Kidney (tissue), 14 donors: ENCODE data around the gene LCN10. TPM values are rescaled to one million over a fixed set of nuclear protein-coding genes. Genes with fewer than 3 reads are reported as not detected.

Experiments used
- DNase-seq, 5 donors: peaks; one replicate each; pipeline ENCODE4 v3.0.0-alpha.2; 2013 to 2020
- FAIRE-seq: peaks from 2 replicates; lab custom pipeline; 2012; peaks lifted over from hg19 to GRCh38; lab: Jason Lieb, UNC
- H3K27ac ChIP-seq, 2 donors: one replicate each; pipeline ENCODE4 v1.7.0; 2013; ENCODE audit warnings: low read depth in 2 of 2, low read length in 2 of 2, inconsistent platforms in 1 of 2
- H3K27me3 ChIP-seq: one replicate; pipeline ENCODE4 v1.7.1; 2013; ENCODE audit warnings: low read length, inconsistent platforms; ENCODE audit not compliant: control insufficient read depth, insufficient read depth
- H3K36me3 ChIP-seq, 3 donors: one replicate each; pipeline versions ENCODE4 v1.7.0 to v1.7.1; 2013; ENCODE audit warnings: low read length in 3 of 3, control low read depth in 1 of 3, inconsistent platforms in 1 of 3; ENCODE audit not compliant: insufficient read depth in 3 of 3, control insufficient read depth in 2 of 3
- H3K4me1 ChIP-seq, 3 donors: one replicate each; pipeline versions ENCODE4 v1.7.0 to v1.7.1; 2013; ENCODE audit warnings: low read length in 3 of 3, inconsistent platforms in 1 of 3, low read depth in 1 of 3; ENCODE audit not compliant: control insufficient read depth in 2 of 3, insufficient read depth in 2 of 3
- H3K4me3 ChIP-seq, 3 donors: one replicate each; pipeline versions ENCODE4 v1.7.0 to v1.8.1; 2013; ENCODE audit warnings: low read length in 3 of 3, control low read depth in 1 of 3, inconsistent platforms in 1 of 3
- H3K9ac ChIP-seq, 3 donors: one replicate each; pipeline versions ENCODE4 v1.7.0 to v1.7.1; 2013; ENCODE audit warnings: low read length in 3 of 3, control low read depth in 1 of 3, inconsistent platforms in 1 of 3
- H3K9me3 ChIP-seq, 3 donors: one replicate each; pipeline versions ENCODE4 v1.7.0 to v1.7.1; 2013; ENCODE audit warnings: low read length in 3 of 3, control low read depth in 1 of 3, inconsistent platforms in 1 of 3; ENCODE audit not compliant: control insufficient read depth in 2 of 3, insufficient read depth in 1 of 3
- CTCF ChIP-seq: IDR thresholded peaks from 3 replicates; pipeline ENCODE4 v1.5.1; 2012; ENCODE audit warnings: mild to moderate bottlenecking, moderate library complexity, borderline replicate concordance; ENCODE audit not compliant: insufficient read depth; ENCODE audit errors: extremely low read depth
- intact Hi-C: fragments of 100-400 bp; cut with DNase I; formaldehyde crosslinking; loops from one replicate; pipeline ENCODE4 v1.11.1; 2022
- polyA plus RNA-seq: library from polyadenylated mRNA; stranded (reverse); fragments of 350-450 nt; fragmentation: Illumina TruSeq; extraction: RNeasy Lipid Tissue Mini Kit (QIAGEN cat#74804); gene quantifications from one replicate; pipeline ENCODE4 v1.2.3, GENCODE V29; 2014; ENCODE audit warnings: low read depth, low replicate concordance; ENCODE audit not compliant: insufficient read depth
- total RNA-seq: library from RNA; stranded (reverse); fragmentation: NEBNext Ultra II Directional; extraction: Animal tissue kit (Norgen Biotek cat#: 25700); gene quantifications from one replicate; pipeline ENCODE4 v1.2.1, GENCODE V29; 2021
- donor health status: control.
- donor health status: control.
- donor health status: control.
- donor health status: control.
- donor health status: control.
- donor health status: DM: yes; HTN: yes; CAD: no.
- donor health status: Normal renal cell carcinoma (clear cell type).

The LCN10 gene
- total and polyA plus RNA-seq, 2 donors from 2014 or later, result 3.9 to 8.4 TPM

- no peaks in the 10 kb centered on the region for H3K27me3 ChIP-seq
- FAIRE-seq (no peak), DNase-seq (no peak)
- H3K9me3 ChIP-seq, result no peaks in the 10 kb centered on the region
- H3K36me3 ChIP-seq, result no peaks in the 10 kb centered on the region
- peaks cover 0 to 24% (median 0%) of the 10 kb centered on the region in 3 donors for H3K4me1 ChIP-seq
- H3K9ac ChIP-seq, result no peak overlapping the region
- H3K27ac ChIP-seq, result no peak overlapping the region
- intact Hi-C loops, result no loop called here
- H3K4me3 ChIP-seq, result no peak overlapping the region
- TF ChIP-seq CTCF, result no peak
These were observed 32.2 kb downstream of the LCN10 start for GRCh38 chr9:136710543-136710942.

DNA sequence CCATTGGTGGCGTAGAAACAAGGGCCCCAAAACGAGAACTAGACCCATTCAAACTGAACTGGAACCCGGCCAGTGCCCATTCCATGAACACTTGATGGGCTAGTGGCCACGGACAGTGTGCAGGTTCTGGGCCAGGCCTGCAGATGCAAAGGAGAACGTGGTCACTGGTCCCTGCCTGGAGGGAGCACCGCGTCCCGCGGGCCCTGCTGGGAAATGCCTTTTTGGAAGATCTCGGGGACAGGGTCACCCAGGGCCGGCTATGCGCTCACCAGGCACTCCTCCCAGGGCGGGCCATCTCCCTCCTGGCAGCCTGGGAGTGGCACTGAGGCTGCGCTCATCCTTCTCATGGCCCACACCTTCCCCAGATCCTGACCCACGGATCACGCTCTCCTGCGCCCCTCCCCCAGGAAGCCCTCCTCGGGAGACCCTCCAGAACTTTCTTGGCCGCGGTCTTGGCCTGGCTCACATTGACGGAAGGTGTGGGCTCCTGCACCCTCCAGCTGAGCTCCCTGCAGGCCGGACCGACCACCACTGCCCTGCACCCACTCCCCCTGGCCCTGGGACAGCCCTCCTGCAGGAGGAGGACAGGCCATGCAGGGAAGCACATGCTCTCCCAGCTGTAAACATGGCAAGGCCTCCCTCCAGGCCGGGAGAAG lies 33.2 kb downstream of the LCN10 start:
- intact Hi-C loops, result no loop called here
- no peak overlapping the region for H3K9ac ChIP-seq
- H3K4me1 ChIP-seq, result peaks cover 0 to 19% (median 0%) of the 10 kb centered on the region in 3 donors
- H3K27me3 ChIP-seq, result no peaks in the 10 kb centered on the region
- H3K36me3 ChIP-seq, result no peaks in the 10 kb centered on the region
- no peak overlapping the region for H3K27ac ChIP-seq
- FAIRE-seq, result no peak
- H3K4me3 ChIP-seq, result no peak overlapping the region
- H3K9me3 ChIP-seq, result no peaks in the 10 kb centered on the region
- no peak for TF ChIP-seq CTCF
- DNase-seq, result peak in 1 of 5 donors; percentile 74

GRCh38 chr9:136707849-136708517 lies 34.8 kb downstream of the LCN10 start:
- no peak for TF ChIP-seq CTCF
- H3K27ac ChIP-seq, result no peak overlapping the region
- FAIRE-seq (no peak), DNase-seq (no peak)
- H3K36me3 ChIP-seq, result no peaks in the 10 kb centered on the region
- intact Hi-C loops, result no loop called here
- no peaks in the 10 kb centered on the region for H3K9me3 ChIP-seq
- H3K9ac ChIP-seq, result no peak overlapping the region
- H3K4me3 ChIP-seq, result no peak overlapping the region
- H3K4me1 ChIP-seq, result peaks cover 0 to 4% (median 0%) of the 10 kb centered on the region in 3 donors
- H3K27me3 ChIP-seq, result no peaks in the 10 kb centered on the region
